H9 (cell line): Measurements from ENCODE around the gene TDRD7. TPM values are rescaled to one million over a fixed set of nuclear protein-coding genes. Genes with fewer than 3 reads are reported as not detected.

ENCODE experiments used
- DNase-seq: peaks from one replicate; pipeline ENCODE4 v3.0.0-alpha.2; 2017
- H2AFZ ChIP-seq: one replicate; pipeline ENCODE4 v1.6.1; 2013; ENCODE audit warnings: mild to moderate bottlenecking, low read length, control low read depth, moderate library complexity
- H2AK5ac ChIP-seq: 2 replicates; pipeline ENCODE4 v1.6.1; 2013; ENCODE audit warnings: low read length, control low read depth, mixed read lengths; ENCODE audit not compliant: insufficient read length
- H2BK120ac ChIP-seq: one replicate; pipeline ENCODE4 v1.6.1; 2013; ENCODE audit warnings: low read depth, mild to moderate bottlenecking, low read length, control low read depth, inconsistent platforms; ENCODE audit not compliant: poor library complexity, severe bottlenecking
- H2BK12ac ChIP-seq: 2 replicates; pipeline ENCODE4 v1.6.1; 2013; ENCODE audit warnings: low read length, control low read depth, mixed read lengths, low read depth; ENCODE audit not compliant: insufficient read length
- H2BK15ac ChIP-seq: 2 replicates; pipeline ENCODE4 v1.6.1; 2013; ENCODE audit warnings: low read depth, low read length, control low read depth
- H2BK20ac ChIP-seq: one replicate; pipeline ENCODE4 v1.6.1; 2013; ENCODE audit warnings: low read depth, mild to moderate bottlenecking, low read length, control low read depth, inconsistent platforms; ENCODE audit not compliant: poor library complexity, severe bottlenecking
- H2BK5ac ChIP-seq: 2 replicates; pipeline ENCODE4 v1.6.1; 2013; ENCODE audit warnings: low read length, control low read depth, mixed read lengths; ENCODE audit not compliant: insufficient read length
- H3K14ac ChIP-seq: 2 replicates; pipeline ENCODE4 v1.6.1; 2013; ENCODE audit warnings: low read length, control low read depth; ENCODE audit not compliant: insufficient read depth
- H3K18ac ChIP-seq: 2 replicates; pipeline ENCODE4 v1.6.1; 2013; ENCODE audit warnings: low read depth, mild to moderate bottlenecking, mixed read lengths, low read length, control low read depth; ENCODE audit not compliant: insufficient read length
- H3K23ac ChIP-seq: 2 replicates; pipeline ENCODE4 v1.6.1; 2013; ENCODE audit warnings: low read length, control low read depth, mixed read lengths, low read depth; ENCODE audit not compliant: insufficient read length
- H3K23me2 ChIP-seq: 2 replicates; pipeline ENCODE4 v1.6.1; 2013; ENCODE audit warnings: low read depth, mild to moderate bottlenecking, mixed read lengths, low read length, control low read depth; ENCODE audit not compliant: insufficient read length, poor library complexity, severe bottlenecking
- H3K27ac ChIP-seq: 2 replicates; pipeline ENCODE4 v1.5.1; 2013; ENCODE audit warnings: low read length, control low read depth, mixed read lengths, low read depth; ENCODE audit not compliant: insufficient read length
- H3K27me3 ChIP-seq: 2 replicates; pipeline ENCODE4 v1.6.1; 2013; ENCODE audit warnings: low read length, control low read depth, inconsistent platforms; ENCODE audit not compliant: insufficient read depth
- H3K4ac ChIP-seq: 2 replicates; pipeline ENCODE4 v1.6.1; 2013; ENCODE audit warnings: low read depth, mild to moderate bottlenecking, control low read depth, inconsistent platforms, low read length, moderate library complexity
- H3K4me1 ChIP-seq: 2 replicates; pipeline ENCODE4 v1.6.1; 2013; ENCODE audit warnings: low read length, control low read depth, inconsistent platforms; ENCODE audit not compliant: insufficient read depth
- H3K4me2 ChIP-seq: 2 replicates; pipeline ENCODE4 v1.6.1; 2013; ENCODE audit warnings: low read length, control low read depth, mixed read lengths; ENCODE audit not compliant: insufficient read length, insufficient read depth
- H3K56ac ChIP-seq: 2 replicates; pipeline ENCODE4 v1.6.1; 2013; ENCODE audit warnings: low read depth, mild to moderate bottlenecking, mixed read lengths, low read length, control low read depth; ENCODE audit not compliant: insufficient read length
- H3K79me1 ChIP-seq: 2 replicates; pipeline ENCODE4 v1.6.1; 2013; ENCODE audit warnings: low read depth, mild to moderate bottlenecking, moderate library complexity, low read length, control low read depth, inconsistent platforms; ENCODE audit not compliant: insufficient read depth, poor library complexity, severe bottlenecking
- H3K79me2 ChIP-seq: 2 replicates; pipeline ENCODE4 v1.6.1; 2013; ENCODE audit warnings: low read length, control low read depth, inconsistent platforms; ENCODE audit not compliant: insufficient read depth
- H3K9ac ChIP-seq: 2 replicates; pipeline ENCODE4 v1.6.1; 2013; ENCODE audit warnings: low read length, control low read depth, mixed read lengths; ENCODE audit not compliant: insufficient read length; ENCODE audit errors: extremely low read depth
- H3K9me3 ChIP-seq: one replicate; pipeline ENCODE4 v1.6.1; 2013; ENCODE audit warnings: low read depth, low read length, inconsistent platforms; ENCODE audit not compliant: control insufficient read depth
- H3T11ph ChIP-seq: one replicate; pipeline ENCODE4 v1.6.1; 2013; ENCODE audit warnings: mild to moderate bottlenecking, low read length, control low read depth, inconsistent platforms
- H4K20me1 ChIP-seq: one replicate; pipeline ENCODE4 v1.6.1; 2013; ENCODE audit not compliant: control insufficient read depth, insufficient read length, insufficient read depth
- H4K5ac ChIP-seq: 2 replicates; pipeline ENCODE4 v1.6.1; 2013; ENCODE audit warnings: low read depth, mild to moderate bottlenecking, mixed read lengths, low read length, control low read depth; ENCODE audit not compliant: insufficient read length
- H4K8ac ChIP-seq: replicated peaks from 2 replicates; pipeline ENCODE4 v1.6.1; 2013; ENCODE audit warnings: low read length, control low read depth, mixed read lengths, low read depth; ENCODE audit not compliant: insufficient read length
- H4K91ac ChIP-seq: 2 replicates; pipeline ENCODE4 v1.6.1; 2013; ENCODE audit warnings: low read depth, mild to moderate bottlenecking, moderate library complexity, mixed read lengths, low read length, control low read depth; ENCODE audit not compliant: insufficient read length
- H3K27ac Mint-ChIP-seq, 3 experiments: 2 replicates in 2 of 3; 3 replicates in 1 of 3; pipeline ENCODE4 v1.8.0; 2020 to 2021; ENCODE audit warnings: mixed read lengths in 3 of 3, mild to moderate bottlenecking in 1 of 3, moderate library complexity in 1 of 3
- H3K27me3 Mint-ChIP-seq: 2 replicates; pipeline ENCODE4 v1.8.0; 2021; ENCODE audit warnings: low read depth, mild to moderate bottlenecking, moderate library complexity, mixed read lengths
- H3K36me3 Mint-ChIP-seq, 3 experiments: 2 replicates in 2 of 3; 3 replicates in 1 of 3; pipeline ENCODE4 v1.8.0; 2020 to 2021; ENCODE audit warnings: low read depth in 3 of 3, mixed read lengths in 3 of 3; ENCODE audit not compliant: insufficient read depth in 1 of 3
- H3K4me1 Mint-ChIP-seq, 2 experiments: 2 replicates each; pipeline ENCODE4 v1.8.0; 2020; ENCODE audit warnings: mixed read lengths in 2 of 2
- H3K4me3 Mint-ChIP-seq, 2 experiments: 2 replicates in 1 of 2; 3 replicates in 1 of 2; pipeline ENCODE4 v1.8.0; 2020 to 2021; ENCODE audit warnings: mild to moderate bottlenecking in 2 of 2, mixed read lengths in 2 of 2, moderate library complexity in 1 of 2
- H3K9me3 Mint-ChIP-seq, 2 experiments: 2 replicates in 1 of 2; 3 replicates in 1 of 2; pipeline ENCODE4 v1.8.0; 2020; ENCODE audit warnings: mild to moderate bottlenecking in 2 of 2, mixed read lengths in 2 of 2, moderate library complexity in 1 of 2
- CTCF ChIP-seq: fragments of 200-600 bp; sonication (generic); conservative IDR thresholded peaks from 3 replicates; pipeline ENCODE4 v1.8.0; 2021; ENCODE audit warnings: antibody characterized with exemption, mild to moderate bottlenecking
- WGBS: extraction: QIAGEN DNeasy Blood & Tissue Kit; methylation state at CpG from one replicate; pipeline ENCODE4 v1.1.7; 2013; ENCODE audit warnings: missing lambda C conversion rate, low lambda C conversion rate, mixed read lengths; ENCODE audit not compliant: insufficient read length; ENCODE audit errors: extremely low coverage; 5-methylcytosine and 5-hydroxymethylcytosine counted together
- microRNA-seq: library from miRNA; unstranded; fragments of <30 nt; microRNA quantifications from one replicate; pipeline ENCODE4, GENCODE V29; 2020; ENCODE audit warnings: borderline microRNAs expressed
- total RNA-seq: library from RNA; stranded (reverse); gene quantifications from 2 replicates; pipeline ENCODE4 v1.2.1, GENCODE V29; 2021

Gene TDRD7
- total RNA-seq, 1 experiment from 2014 or later: 5.1 TPM

- H3T11ph ChIP-seq: no peak overlapping the region
- no peaks in the 10 kb centered on the region for H3K79me2 ChIP-seq
- H3K27me3 ChIP-seq: no peaks in the 10 kb centered on the region
- H4K8ac ChIP-seq: no peak overlapping the region
- Mint-ChIP-seq H3K4me3 (no peak overlapping the region), H3K27me3 (no peaks in the 10 kb centered on the region; the same call in 1 of the 2 replicates), H3K27ac (no peak overlapping the region), H3K9me3 (no peaks in the 10 kb centered on the region), H3K36me3 (no peaks in the 10 kb centered on the region), H3K4me1 (peaks cover 13 to 19% of the 10 kb centered on the region in 2 experiments)
- no peak overlapping the region for H4K5ac ChIP-seq
- TF ChIP-seq CTCF: no peak
- H3K23me2 ChIP-seq: no peaks in the 10 kb centered on the region
- WGBS: no CpG with 5 or more reads among the region's 8 CpGs
- no peak overlapping the region for H3K18ac ChIP-seq
- no peak overlapping the region for H4K91ac ChIP-seq
- no peaks in the 10 kb centered on the region for H3K9me3 ChIP-seq
- no peak overlapping the region for H3K14ac ChIP-seq
- no peak overlapping the region for H2BK120ac ChIP-seq
- H3K4me1 ChIP-seq: peaks cover 3% of the 10 kb centered on the region; the same call in 1 of the 2 replicates
- no peak overlapping the region for H3K23ac ChIP-seq
- H2BK15ac ChIP-seq: no peak overlapping the region
- H2AFZ ChIP-seq: no peak overlapping the region
- no peak overlapping the region for H2BK5ac ChIP-seq
- no peaks in the 10 kb centered on the region for H3K79me1 ChIP-seq
- H2BK20ac ChIP-seq: no peak overlapping the region
- H4K20me1 ChIP-seq: no peaks in the 10 kb centered on the region
- no peak for DNase-seq
- H3K4ac ChIP-seq: no peak overlapping the region
- no peak overlapping the region for H2AK5ac ChIP-seq
- H3K56ac ChIP-seq: no peak overlapping the region
- H2BK12ac ChIP-seq: no peak overlapping the region
- H3K4me2 ChIP-seq: no peak overlapping the region
- no peak overlapping the region for H3K27ac ChIP-seq
- no peak overlapping the region for H3K9ac ChIP-seq
Observed at GRCh38 chr9:97545486-97545885, 133.6 kb downstream of the TDRD7 start.

Small RNAs within 50 kb of the gene (microRNA-seq; reads per million reads assigned to microRNA genes)
- not detected for gene MIR1302-8

Other genes starting within 250 kb of the TDRD7 start
- gene CCDC180, start 104.4 kb upstream of the TDRD7 start, total RNA-seq: 5.9 and 6.1 TPM in 2 replicates
- gene TMOD1, start 89.6 kb downstream of the TDRD7 start, total RNA-seq: 0.72 and 0.98 TPM in 2 replicates
- 22.9 and 23.5 TPM in 2 replicates for gene TSTD2, start 221.3 kb downstream of the TDRD7 start, total RNA-seq
- 46.0 and 55.7 TPM in 2 replicates for gene NCBP1, start 221.7 kb downstream of the TDRD7 start, total RNA-seq